SKM-1 (cell line): ENCODE measurements around the gene GSN.

Experiments used
- DNase-seq: peaks from one replicate; lab custom pipeline; 2025; ENCODE audit not compliant: unreplicated experiment; lab: John Stamatoyannopoulos, UW

The GSN gene

DNA sequence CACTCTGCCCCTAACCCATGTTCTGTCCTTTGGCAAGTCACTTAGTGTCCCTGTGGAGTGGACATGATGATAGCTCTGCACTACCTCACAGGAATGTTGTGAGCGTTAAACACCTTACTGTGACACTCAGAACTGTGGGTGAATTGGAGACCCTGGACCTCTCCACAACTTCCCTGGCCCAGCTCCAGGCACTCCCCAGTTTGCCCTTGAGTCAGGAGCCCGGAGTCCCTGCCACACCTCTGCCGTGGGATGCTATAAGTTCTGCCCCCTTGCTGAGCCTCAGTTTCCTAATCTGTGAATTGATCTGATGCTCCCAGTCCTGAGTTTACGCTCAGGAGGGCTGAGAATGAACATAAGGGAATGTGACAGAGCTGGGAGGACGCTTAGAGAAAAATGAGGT is 34.4 kb downstream of the GSN start:
- DNase-seq, result no peak

DNA sequence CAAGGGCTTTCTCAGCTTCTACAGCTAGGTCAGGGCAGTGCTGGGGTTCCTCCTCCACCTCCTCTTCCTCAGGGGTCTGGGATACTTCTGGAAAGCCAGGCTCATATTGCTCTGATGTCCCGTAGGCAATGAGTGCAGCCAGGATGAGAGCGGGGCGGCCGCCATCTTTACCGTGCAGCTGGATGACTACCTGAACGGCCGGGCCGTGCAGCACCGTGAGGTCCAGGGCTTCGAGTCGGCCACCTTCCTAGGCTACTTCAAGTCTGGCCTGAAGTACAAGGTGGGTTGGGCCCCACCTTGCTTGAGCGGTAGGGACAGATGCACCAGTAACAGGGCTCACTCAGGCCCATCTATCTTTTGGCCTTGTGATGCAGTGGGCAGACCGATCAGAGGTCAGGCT is 34.8 kb downstream of the GSN start:
- DNase-seq, result no peak

DNA sequence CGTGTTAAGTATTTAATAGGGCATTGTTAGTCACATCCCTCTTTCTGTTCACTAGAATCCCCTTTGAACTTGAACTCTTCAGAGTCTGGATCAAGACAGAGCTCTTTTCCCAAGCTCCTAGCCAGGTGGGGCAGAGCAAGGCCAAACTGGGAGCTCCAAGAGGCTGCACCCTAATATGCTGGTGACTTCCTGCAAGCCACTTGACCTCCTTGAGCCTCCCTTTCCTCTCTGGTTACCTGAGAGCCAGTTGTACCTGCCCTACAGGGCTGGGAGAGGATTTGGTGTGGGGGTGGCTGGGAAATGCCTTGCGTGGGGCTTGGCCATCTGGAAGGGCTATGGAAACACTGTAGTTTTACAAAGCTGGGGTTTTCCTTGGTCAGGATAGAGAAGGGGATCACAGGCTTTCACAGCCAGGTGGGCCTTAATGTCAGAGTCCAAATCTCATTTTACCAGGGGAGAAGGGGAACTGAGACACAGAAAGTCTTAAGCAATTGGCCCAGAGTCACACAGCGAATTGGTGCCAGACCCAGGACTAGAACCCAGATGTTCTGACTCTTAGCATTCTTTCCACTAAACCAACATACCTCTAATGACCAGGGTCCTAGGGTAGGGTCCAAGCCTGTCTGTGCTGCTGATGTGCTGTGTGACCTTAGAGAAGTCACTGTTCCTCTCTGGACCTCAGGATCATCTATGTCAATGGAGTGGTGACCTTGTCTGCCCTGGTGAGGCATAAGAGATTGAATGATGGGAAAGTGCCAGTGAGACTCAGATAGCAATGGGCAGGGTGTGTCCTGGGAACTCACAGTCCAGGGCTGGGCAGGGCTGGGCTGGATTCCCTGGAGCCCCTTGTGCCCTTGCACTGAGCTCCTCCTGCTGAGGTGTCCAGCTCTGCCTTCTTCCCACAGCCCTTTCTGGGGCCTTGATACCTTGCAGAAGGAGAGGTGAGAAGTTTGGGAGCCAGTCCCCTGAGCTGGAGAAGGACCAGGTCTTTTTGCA is 35.8 kb downstream of the GSN start:
- no peak for DNase-seq

DNA sequence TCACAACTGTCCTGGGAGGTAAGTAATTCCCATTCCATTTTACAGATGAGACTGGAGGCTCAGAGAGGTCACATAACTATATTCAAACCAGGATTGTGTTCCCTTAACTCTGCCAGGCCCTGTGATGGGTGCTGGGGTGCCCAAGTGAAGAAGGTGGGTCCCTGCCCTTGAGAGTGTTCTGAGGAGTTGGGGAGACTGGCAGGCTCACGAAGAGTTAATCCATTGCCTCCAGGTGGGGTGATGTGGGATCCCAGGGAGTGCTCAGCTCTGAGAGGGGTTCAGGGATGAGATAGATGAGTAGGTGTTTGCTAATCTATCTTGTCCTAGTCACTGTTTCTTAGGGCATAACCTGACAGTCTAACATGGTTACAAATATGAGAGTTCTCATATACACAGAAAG is 36.7 kb downstream of the GSN start:
- no peak for DNase-seq

DNA sequence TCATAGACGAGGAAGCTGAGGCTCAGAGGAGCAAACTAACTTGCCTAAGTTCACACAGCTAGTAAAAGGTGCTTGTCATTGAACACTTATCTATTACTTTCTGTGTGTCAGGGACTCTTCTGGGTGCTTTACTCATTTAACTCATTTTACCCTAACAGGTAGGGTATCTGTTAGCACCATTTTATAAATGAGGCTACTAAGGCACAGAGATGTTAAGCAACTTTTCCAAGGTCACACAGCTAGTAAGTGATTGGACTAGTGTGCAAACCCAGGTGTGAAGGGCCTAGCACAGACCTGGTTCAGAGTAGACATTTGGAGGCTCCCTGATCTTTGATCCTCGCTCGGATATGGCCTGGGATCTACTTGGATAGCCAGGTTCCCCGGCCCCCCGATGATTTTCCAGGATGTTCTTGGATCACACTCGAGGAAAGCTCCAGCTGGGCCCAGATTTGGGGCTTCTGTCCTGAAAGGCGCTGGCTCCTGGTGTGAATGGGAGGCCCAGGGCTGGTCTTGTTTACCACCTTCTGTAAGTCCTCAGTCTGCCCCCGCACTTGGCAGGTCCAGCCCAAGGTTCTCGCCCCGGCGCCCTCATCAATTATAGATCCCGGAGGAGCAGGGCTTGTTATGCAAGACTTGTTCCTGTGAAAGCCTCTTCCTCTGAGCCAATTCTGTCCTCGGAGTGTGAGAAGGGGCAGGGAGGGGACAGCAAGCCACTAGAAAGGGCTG is 37.5 kb downstream of the GSN start:
- DNase-seq, result no peak

DNA sequence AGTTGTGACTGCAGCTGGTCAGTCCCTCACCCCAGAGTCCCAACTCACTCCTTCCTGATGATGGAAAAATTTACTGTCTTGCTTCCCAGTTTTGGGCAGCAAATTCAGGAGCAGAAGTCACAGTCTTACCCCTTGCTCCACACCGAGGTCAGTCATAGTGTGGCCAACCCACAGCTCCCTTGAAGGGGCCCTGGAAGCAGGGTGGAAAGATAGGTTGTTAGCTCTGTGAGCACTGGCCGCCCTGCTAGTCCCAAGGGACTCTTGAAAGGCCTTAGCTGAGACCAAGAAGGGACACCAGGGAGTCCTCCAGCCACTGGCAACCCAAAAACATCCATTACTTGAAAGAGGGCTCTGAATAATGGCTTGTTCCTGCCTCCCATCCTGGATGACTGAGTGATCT is 40.0 kb downstream of the GSN start:
- no peak for DNase-seq

DNA sequence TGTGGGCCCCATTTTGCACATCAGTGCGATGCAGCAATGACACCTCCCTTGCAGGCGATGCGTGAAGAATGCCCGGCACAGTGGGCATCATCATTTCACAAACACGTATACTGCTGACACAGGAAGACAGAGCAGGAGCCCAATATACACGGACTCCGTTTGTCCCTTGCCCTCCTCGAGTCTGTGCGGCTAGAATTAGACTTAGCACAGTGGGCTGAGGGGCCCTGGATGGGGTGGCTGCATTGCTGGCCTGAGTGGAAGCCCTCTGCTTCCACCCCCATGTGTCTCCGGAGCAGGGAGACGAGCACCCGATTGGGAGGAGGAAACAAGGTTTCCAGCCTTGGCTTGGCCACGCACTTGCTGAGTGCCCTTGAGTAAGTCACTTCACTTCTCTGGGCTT is 40.8 kb downstream of the GSN start:
- DNase-seq, result no peak

DNA sequence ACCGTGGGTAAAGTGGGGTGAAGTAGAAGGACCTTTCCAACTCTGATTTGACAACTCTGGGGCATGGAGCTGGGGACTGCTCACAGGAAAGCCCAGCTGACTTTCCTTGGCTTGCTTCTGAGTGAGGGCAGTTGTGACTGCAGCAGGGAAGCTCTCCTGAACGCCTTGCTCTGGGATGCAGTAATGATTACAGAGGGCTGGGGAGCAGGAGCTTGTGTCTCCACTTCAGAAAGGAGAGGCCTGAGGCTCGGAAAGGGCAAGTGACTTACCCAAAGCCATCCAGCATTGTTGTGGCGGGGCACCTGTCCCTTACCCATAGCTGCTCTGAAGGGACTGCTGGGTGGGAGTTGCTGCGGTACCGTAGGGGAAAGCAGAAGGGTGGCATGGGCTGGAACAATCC is 41.2 kb downstream of the GSN start:
- no peak for DNase-seq

DNA sequence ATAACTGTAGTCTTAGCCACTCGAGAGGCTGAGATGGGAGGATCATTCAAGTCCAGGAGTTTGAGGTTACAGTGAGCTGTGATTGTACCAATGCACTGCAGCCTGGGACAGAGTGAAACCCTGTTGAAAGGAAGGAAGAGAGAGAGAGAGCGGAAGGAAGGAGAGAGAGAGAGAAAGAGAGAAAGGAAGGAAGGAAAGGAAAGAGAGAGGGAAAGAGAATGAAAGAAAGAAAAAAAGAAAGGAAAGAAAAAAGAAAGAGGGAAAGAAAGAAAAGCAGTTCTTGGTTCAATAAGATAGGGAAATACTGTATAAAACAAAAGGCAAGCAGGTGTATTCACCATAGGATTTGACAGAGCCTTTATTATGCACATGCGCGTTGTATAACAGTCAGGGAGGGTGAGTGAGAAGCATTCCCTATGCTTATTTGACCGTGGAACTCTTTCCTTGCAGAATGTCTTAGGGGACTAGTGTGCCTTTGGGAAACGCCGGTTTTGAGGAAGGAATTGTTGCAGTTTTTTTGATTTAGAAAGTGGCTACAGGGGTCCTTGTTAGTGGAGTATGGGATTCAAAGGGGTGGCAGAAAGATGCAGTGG is 42.0 kb downstream of the GSN start:
- no peak for DNase-seq

DNA sequence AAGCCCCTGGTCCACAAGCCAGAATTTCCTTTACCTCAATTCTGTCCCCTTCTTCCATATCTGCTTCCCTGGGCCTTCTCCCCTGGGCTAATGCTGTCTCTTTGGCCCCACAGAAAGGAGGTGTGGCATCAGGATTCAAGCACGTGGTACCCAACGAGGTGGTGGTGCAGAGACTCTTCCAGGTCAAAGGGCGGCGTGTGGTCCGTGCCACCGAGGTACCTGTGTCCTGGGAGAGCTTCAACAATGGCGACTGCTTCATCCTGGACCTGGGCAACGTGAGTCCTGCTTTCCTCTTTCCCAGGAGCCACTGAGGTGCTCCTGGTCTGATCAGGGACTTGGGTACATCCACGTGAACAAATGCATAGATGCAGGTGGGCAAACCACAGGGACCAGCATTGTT is 42.6 kb downstream of the GSN start:
- no peak for DNase-seq

DNA sequence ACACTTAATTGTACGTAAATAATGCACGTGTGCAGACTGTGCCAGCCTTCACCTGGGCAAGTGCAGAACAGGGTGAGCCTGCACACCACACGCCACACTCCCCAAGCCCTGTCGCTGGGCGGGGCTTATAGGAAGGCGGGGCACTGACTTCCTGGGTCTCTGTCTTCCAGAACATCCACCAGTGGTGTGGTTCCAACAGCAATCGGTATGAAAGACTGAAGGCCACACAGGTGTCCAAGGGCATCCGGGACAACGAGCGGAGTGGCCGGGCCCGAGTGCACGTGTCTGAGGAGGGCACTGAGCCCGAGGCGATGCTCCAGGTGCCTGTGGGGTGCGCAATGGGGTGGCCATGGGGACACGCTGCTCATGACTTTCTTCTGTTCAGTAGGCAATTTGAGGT is 44.2 kb downstream of the GSN start:
- DNase-seq, result no peak

DNA sequence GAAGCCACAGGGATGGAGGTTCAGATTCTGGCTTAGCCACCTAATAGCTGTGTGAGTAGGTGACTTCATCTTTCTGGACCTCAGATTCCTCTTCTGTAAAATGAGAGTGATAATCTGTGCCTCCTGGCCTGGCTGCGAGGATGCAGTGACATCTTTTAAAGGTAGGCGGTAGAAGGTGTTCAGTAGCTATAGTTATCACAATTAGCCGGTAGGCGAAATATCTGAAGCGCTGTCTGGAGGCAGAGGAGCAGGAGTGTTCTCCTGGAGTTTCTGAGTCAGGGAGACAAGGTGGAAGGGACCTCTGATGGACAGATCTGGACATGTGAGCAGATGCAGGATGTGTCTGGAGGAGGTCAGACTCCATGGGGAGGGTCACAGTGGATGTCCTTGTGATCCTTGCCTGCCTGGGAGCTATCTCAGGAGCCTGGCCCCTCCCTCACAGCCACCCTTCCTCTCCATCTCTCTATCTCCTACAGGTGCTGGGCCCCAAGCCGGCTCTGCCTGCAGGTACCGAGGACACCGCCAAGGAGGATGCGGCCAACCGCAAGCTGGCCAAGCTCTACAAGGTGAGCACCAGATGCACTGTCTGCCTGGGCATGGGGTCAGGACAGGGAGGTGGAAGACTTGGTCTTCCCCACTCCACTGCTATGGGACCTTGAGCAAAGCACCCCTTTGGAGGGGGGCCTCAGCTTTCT is 45.6 kb downstream of the GSN start:
- DNase-seq, result no peak

DNA sequence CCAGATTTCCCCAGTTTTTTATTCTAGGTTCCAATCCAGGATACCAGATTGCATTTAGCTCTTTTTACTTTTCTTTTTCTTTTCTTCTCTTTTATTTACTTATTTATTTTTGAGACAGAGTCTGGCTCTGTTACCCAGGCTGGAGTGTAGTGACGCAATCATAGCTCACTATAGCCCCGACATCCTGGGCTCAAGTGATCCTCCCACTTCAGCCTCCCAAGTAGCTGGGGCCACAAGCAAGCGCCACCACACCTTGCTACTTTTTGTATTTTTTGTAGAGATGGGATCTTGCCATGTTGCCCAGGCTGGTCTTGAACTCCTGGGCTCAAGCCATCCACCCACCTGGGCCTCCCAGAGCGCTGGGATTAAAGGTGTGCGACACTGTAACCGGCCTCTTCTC is 48.4 kb downstream of the GSN start:
- DNase-seq, result no peak

DNA sequence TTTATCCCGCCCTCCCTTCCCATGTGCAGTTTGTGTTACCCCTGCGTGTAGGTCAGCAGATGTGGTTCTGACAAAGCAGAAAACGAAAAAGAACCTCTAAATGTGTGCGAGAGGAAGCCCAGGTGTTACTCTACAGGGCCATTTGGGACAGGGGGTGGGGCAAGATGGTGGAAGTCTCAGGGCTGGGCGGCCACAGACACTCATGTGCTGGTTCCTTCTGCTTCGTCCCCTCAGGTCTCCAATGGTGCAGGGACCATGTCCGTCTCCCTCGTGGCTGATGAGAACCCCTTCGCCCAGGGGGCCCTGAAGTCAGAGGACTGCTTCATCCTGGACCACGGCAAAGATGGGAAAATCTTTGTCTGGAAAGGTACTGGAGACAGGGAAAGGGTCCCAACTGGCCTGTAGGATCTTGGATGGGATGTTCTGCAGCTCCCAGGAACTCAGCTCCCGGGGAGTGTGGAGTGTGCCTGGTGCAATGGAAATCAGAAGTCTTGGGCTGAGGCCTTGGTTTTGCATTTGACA is 49.0 kb downstream of the GSN start:
- no peak for DNase-seq

DNA sequence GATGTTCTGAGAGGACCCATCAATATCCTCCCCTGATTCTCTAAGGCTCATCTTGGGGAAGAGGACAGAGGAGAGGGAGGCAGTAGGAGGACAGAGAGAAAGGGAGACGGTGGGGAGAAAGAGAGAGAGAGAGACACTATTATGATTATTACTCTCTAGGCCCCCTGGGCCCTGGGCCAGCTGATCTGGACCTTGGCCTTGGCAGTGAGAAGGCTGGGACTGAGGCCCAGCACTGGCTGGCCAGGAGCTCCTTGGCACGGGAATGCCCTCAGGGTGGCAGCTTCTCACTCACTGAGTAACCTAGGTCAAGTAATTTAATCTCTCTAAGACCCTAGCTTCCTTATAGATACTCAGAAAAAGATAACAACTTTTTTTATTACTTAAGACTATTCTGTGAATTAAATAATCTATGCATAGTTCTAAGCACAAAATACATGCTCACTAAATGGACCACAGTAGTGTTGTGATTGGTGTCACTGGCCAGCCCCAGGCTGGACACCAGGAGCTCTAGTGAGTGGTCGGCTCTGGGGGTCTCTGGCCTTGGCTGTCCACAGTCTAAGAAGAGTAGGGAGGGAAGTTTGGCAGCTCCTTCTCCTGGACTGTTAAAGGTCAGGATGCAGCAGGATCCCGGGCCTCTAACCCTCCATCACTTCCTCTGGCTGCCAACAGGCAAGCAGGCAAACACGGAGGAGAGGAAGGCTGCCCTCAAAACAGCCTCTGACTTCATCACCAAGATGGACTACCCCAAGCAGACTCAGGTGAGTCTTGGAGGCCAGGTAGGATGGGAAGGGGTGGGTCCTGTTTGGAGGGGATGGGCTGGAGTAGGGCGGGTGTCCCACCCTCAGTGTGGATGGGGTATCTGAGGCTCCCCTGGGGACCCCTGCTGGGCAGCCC is 50.0 kb downstream of the GSN start:
- no peak for DNase-seq

DNA sequence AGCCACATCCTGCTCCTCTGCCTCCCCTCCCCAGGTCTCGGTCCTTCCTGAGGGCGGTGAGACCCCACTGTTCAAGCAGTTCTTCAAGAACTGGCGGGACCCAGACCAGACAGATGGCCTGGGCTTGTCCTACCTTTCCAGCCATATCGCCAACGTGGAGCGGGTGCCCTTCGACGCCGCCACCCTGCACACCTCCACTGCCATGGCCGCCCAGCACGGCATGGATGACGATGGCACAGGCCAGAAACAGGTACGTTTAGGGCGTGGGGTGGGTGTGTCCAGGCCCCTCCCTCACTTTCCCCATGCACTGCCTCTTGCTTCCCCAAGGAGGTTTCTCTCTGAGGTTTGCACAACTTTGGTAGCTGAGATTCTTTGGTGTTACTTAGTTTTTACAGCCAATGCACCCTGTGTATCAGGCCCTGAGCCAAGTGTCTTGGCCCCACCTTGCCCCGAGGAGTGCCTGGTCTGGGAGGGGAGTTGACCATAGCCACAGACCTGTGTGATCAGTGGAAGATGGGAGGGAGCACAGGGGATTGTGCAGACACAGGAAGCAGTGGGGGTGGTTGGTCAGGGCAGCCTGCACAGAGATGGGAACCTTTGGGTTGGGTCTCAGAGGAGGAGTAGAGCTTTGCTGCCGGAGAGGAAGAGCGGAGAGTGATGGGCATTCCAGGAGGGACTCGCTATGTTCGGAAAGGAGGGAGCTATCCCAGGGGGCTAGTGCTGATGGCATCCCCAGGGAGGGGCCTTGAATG is 50.8 kb downstream of the GSN start:
- DNase-seq, result no peak

DNA sequence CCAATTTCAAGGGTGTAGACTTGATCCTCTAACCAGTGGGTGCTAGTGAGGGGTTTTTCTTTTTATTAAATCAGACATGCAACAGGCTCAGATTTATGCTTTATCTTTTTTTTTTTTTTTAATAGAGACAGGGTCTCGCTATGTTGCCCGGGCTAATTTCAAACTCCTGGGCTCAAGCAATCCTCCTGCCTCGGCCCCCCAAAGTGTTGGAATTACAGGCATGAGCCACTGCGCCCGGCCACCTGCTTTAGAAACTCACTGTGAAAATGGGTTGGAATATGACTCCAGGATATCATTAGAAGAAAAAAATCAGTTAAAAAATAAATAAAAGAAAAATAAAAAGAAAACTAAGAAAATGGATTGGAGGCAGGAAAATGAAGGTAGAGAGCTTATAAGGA is 51.4 kb downstream of the GSN start:
- no peak for DNase-seq

DNA sequence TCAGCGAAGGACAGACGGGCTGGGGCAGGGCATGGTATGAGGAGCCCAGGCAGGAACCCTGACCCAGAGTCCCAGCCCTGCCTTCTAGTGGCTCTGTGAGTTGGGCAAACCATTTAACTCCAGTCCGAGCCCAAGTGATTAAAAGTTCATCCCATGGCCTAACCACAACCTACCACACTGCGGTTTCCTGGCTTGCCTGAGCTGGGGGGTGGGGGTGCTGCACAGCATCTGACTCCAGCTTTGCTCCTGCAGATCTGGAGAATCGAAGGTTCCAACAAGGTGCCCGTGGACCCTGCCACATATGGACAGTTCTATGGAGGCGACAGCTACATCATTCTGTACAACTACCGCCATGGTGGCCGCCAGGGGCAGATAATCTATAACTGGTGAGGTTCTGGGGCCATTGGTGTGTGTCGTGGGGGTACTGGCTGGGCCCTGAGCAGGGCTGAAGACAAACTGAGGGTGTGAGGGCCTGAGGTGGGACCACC is 53.1 kb downstream of the GSN start:
- peak; percentile 48 for DNase-seq

DNA sequence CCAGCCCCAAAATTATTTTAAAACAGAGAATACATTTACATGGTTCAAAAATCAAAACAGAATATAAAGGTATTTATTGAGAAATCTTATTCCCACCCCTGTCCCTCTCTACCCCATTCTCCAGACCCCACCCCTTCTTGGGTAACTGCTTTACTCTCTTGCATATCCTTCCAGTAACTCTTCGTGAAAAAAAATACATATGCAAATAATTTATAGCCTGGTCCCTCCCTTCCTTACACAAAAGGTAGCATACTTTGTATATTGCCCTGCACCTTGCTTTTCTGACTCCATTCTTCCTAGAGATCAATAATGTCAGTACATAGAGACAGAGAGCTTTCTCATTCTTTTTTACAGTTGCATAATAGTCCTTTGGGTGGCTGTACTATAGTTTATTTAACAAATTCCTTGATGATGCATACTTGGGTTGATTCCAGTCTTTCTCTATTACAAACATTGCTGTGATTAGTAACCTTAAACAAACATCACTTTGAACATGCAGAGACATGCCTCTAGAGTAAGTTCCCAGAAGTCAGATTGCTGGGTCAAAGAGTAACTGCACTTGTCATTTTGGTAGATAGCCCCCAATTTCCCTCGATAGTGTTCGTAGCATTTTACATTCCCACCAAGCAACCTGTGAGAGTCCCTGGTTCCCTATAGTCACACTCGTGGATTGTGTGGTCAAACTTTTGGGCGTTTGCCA is 54.2 kb downstream of the GSN start:
- DNase-seq, result no peak
